NCI-H2227 (cell line): ENCODE data around the gene SPOCD1.

Experiments
- DNase-seq: peaks from one replicate; lab custom pipeline; 2025; ENCODE audit not compliant: unreplicated experiment; lab: John Stamatoyannopoulos, UW

The SPOCD1 gene

DNA sequence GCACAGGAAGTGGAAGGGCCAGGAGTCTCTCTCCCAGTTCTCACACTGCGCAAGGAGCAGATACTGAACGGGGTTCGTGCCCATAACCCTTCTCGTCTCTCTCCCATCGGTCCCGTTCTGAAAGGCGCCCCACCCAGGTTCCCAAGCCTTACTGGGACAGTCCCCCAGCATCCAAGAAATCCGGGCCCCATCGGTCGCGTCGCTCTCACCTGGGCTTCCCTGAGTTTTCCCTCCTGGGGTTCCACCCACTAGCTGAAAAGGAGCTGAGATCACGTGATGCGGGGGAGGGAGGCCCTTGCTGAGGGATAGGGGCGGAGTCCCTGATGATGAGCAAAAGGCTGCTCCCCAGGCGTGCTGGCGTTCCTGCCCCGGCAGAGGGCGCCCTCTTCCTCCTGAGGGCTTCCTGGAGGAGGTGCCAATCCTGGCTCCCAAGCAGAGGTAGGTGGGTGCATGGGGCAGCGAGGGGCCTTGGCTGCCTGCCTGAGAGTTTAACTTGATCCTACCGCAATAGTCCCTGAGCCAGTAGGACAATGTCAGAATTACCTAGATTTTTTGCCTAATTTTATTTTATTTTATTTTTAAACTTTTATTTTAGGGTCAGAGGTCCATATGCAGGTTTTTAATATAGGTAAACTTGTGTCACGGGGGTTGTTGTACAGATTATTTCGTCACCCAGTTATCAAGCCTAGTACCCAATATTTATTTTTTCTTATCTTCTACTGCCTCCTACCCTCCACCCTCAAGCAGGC lies at the start of gene SPOCD1:
TSS of gene SPOCD1 (minus strand) at position 271 of the 749 bp plus-strand sequence. CDS start 689 bp downstream, outside the sequence.
- DNase-seq = peak; percentile 29

DNA sequence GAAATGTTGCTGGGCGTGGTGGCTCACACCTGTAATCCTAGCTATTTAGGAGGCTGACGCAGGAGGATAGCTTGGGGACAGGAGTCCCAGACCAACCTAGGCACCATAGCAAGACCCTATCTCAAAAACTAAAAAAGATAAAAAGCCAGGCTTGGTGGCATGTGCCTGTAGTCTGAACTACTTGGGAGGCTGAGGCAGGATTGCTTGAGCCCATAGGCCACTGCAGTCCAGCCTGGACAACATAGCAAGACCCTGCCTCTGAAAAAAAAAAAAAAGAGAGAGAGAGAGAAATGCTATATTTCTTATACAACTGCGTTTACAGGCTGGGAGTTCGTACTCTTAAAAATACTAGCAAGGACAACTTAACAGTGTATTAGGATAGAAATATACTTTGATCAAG lies 46.2 kb upstream of the SPOCD1 start:
- DNase-seq = no peak

- no peak for DNase-seq
Observed at GRCh38 chr1:31861346-31861745, 45.5 kb upstream of the SPOCD1 start.

GRCh38 chr1:31860581-31860980 lies 44.8 kb upstream of the SPOCD1 start:
- DNase-seq = no peak

GRCh38 chr1:31859719-31860118 lies 43.9 kb upstream of the SPOCD1 start:
- DNase-seq = no peak

GRCh38 chr1:31859044-31859443 lies 43.2 kb upstream of the SPOCD1 start:
- no peak for DNase-seq

DNA sequence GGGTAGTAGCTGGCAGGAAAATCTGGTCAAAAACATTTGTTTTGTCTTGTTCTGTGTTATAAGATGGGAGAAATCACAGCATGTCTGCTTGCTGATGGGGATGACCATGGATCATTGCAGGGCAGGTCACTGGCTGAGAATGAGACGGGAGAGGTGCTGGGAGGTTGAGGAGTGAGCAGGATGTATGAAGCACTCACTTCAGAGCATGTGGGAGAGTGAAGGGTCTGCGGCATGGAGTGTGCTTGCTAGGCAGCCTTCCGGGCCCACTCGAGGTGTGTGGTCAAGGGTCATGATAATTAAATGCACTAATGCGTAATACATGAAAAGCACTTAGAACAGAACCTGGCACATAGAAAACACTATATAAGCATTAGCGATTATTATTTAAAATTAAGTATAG lies 42.0 kb upstream of the SPOCD1 start:
- no peak for DNase-seq

- no peak for DNase-seq
Observed at GRCh38 chr1:31856140-31856539, 40.3 kb upstream of the SPOCD1 start.

DNA sequence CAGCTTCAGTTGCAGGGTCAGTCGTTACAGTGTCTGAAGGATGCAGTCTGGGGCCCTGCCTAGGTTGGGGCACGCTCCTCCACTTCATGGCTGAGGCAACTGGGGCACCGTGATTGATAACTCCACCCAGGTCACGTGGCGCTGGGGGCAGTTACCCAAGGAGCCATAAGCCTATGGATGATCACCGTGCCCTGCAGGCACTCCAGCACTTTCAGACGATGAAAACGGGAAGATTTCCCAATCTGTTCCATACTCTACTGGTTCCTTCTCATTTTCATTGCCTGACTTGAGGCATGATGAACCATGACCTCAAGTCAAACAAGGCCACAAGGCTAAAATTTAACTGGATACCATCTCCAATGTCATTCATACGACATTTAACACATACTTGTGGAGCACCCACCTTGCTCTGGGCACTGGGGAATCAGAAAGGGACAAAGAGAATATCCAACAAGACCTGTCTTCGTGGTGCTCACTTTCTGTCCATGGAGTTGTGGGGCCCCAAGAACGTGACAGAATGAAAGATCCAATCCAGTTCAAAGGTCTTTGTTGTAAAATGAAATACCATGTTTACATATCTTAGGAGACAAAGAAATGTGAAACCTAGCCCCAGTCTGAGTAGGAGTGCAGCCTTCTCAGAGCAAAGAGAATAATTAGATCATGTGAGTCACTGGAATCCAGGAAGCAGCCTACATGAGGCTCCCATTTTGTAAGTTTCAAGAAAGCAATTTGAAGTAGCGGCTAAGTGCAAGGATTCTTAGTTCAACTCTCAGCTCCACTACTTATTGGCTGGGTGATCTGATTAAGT lies 39.4 kb upstream of the SPOCD1 start:
- no peak for DNase-seq

DNA sequence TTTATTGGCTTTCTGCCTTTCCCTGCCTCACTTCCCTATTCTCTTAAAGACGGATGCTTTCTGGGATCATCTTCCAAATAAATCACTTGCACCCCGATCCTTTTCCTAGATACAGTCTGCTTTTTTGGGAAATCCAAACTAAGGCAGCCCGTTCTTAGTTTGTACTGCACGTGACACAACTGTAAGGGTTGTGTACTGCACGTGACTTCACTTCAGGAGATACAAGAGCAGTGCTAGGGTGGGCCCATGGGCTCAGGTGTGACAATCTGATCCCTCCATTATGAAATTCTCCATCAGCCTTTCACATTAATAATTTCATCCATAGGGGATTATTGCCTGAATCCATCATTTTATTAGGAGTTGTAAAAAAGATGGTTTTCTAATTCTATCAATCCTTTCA lies 33.8 kb upstream of the SPOCD1 start:
- DNase-seq = no peak

DNA sequence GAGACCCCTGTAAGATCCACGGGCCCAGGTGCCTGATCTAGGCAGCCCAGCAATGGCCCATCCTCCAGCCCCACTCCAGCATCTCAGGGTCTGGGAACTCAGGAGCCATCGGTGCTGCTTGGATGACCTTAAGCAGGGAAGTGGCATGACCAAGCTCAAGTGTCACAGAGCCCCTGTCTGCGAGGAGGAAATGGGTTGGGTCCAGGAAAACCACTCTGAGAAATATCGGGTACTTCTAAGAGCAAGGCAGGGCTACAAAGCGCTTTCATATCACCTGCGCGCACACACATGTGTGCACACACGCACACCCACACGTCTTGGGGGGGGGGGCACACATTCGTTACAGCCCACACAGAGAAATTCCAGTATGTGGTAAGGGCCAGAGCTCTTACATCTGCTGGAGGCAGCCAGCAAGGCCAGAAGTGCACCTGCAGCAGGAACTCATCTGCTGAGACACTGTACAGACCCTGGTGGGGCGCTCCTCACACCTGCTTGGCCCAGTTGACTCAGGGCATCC lies 32.6 kb upstream of the SPOCD1 start:
- DNase-seq = no peak

- DNase-seq = no peak
Observed at GRCh38 chr1:31846484-31846883, 30.7 kb upstream of the SPOCD1 start.

DNA sequence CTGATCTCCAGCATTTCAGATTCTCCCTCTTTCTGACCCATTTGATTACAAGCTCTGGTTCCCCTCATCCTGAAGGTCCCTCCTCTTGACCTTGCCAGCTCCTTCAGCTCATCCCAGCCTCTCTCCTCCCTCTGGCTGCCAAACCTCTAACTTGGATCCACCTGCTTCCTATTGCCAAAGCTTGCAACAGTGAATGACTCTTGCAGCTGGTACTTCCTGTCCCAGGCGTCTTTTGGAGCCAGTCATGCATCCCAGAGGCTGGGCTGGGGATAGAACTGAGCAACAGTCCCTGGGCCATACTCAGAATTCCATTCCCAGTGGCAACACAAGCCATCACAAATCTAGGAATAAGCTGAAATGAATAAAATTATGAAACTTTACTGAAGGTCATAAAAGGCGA lies 27.7 kb upstream of the SPOCD1 start:
- DNase-seq = no peak

- no peak for DNase-seq
Observed at GRCh38 chr1:31839662-31840343, 24.0 kb upstream of the SPOCD1 start.

GRCh38 chr1:31837451-31838158 lies 21.8 kb upstream of the SPOCD1 start:
- DNase-seq = no peak

DNA sequence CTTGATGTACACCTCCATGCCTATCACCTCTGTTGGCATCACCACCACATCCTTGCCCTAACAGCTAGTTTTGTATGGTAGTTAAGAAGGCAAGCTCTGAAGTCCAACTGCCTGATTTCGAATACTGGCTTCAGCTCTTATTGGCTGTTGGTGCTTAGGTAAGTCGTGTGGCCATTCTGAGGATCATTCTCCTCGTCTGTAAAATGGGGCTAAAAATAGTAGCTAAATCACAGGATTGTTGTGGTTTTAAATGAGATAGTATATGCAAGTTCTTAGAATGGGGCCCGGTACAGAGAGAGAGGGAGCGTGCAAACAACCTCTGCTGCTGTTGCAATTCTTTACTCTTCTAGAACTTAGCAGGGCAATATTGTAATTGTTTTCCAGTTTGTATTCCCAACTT lies 20.8 kb upstream of the SPOCD1 start:
- no peak for DNase-seq

DNA sequence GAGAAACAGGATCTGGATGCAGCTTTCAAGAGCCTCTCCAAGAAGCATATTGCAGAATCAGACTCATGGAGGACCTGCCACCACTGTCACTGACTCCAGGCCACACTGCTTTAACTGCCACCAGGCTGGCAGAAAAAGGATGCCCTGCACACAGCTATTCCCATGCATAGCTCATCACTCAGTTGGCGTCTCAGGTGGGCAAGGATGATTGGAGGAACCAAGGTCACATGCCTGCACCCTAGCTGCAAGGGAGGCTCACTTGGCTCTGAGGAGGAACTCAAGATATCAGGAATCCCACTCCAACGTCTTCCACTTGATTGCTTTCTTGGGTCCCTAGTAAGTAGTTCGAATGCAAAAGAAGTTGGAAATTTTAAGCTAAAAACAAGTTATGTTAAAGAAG lies 19.6 kb upstream of the SPOCD1 start:
- DNase-seq = no peak

- DNase-seq = no peak
Observed at GRCh38 chr1:31834501-31834900, 18.7 kb upstream of the SPOCD1 start.

DNA sequence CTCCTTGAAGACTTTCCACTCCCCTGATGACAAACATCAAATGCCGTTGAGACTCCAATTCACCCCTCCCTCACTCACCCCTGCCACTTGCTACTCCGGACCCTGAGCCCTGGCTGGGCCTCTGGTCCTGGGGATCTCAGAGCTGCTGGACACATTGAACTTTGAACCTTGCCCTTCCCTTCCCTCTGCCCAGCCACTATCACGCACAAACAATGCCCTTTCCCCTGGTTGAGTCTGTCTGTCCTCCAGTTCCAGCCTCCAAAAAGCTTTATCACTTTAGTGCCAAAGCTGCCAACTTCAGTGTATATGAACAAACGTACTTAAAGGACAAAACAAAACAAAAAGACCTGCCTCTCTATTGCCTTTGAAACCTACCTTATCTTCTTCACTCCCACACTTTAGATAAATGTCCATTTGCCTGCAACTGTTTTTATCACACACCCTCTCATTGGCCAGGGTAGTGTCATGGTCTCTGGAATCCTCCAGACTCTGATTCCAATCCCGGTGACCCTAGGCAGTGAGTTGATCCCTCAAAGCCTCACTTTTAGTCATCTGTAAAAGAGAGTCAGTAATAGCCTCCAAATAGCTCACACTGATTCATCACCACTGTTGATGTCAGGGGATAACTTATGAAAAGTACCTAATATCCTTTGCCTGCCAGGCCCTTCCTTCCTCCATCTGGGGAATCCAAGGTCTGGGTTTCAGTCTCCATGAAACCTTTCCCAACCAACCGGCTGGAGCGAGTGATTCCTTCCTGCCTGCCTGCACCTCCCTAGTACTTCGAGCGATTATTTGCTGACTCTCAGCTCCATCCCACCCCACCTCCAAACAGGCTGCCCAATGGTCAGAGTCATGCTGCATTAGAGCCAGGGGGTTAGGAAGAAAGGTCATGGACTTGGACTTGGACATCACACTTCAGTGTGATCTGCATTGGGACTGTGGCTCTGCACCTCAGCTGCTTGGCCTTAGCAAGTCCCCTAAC lies 15.9 kb upstream of the SPOCD1 start:
- DNase-seq = no peak

DNA sequence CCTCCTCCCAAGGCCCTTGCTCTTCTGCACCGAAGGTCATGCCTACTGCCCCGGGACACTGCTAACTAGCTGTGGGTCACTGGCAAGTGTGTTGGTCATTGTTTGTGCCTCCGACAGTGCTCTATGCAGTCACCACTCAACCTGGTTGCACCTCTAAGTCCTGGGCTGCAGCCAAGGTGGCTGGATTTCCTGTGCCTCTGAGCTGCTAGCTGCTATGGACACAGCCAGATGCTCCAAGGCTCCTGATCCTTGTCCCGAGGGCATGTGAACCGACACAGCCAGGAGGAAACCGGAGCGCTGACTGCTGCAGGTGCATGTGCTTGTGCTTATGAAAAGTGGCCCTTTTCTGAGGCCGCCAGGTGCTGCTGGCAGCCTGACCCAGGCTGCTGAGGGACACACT lies 14.7 kb upstream of the SPOCD1 start:
- DNase-seq = no peak
